B cell (primary cell): ENCODE results near the gene TEX13A. TPM values are rescaled to one million over a fixed set of nuclear protein-coding genes. Genes with fewer than 3 reads are reported as not detected.

Experiments used
- ATAC-seq: fragments of 200-7000 bp; cut with Tn5 transposase; one replicate; pipeline ENCODE4 v1.10.0; 2021; ENCODE audit warnings: low read depth, mild to moderate bottlenecking, moderate number of reproducible peaks, moderate library complexity
- CTCF ChIA-PET: fragments of 350-600 bp; sonication (Branson Sonifier 250); formaldehyde crosslinking; loops from one replicate; lab custom pipeline; 2021; ENCODE audit warnings: antibody characterized with exemption, inconsistent platforms; lab: Charles Lee
- POLR2A ChIA-PET: fragments of 350-600 bp; sonication (Branson Sonifier 250); formaldehyde crosslinking; loops from one replicate; lab custom pipeline; 2021; ENCODE audit warnings: antibody characterized with exemption; lab: Charles Lee
- DNase-seq: peaks from one replicate; pipeline ENCODE4 v3.0.0; 2013
- H2AFZ ChIP-seq: 2 replicates; pipeline ENCODE4 v1.6.1; 2012; ENCODE audit warnings: mild to moderate bottlenecking, low read depth, low read length; ENCODE audit not compliant: insufficient read depth, poor library complexity, severe bottlenecking
- H3K27ac ChIP-seq, 2 donors: 1 replicate in 1 of 2; 2 replicates in 1 of 2; pipeline ENCODE4 v1.5.1; 2012 to 2013; ENCODE audit warnings: low read length in 2 of 2, mild to moderate bottlenecking in 2 of 2, moderate library complexity in 1 of 2
- H3K27me3 ChIP-seq, 4 experiments: fragments of 200-600 bp in 1 of 4; sonication (generic) in 1 of 4; replicated peaks in 1 of 4; 1 replicate in 2 of 4; 2 replicates in 2 of 4; pipeline versions ENCODE4 v1.6.1 to v1.7.0; 2013 to 2016; ENCODE audit warnings: low read length in 3 of 4, mild to moderate bottlenecking in 2 of 4, mixed read lengths in 1 of 4, moderate library complexity in 1 of 4; ENCODE audit not compliant: insufficient read depth in 4 of 4, control insufficient read depth in 3 of 4; ENCODE audit errors: control extremely low read depth in 1 of 4
- H3K36me3 ChIP-seq, 2 experiments: replicated peaks in 1 of 2; 1 replicate in 1 of 2; 2 replicates in 1 of 2; pipeline versions ENCODE4 v1.6.1 to v1.7.1; 2013; ENCODE audit warnings: low read length in 1 of 2; ENCODE audit not compliant: insufficient read depth in 2 of 2, control insufficient read depth in 1 of 2; ENCODE audit errors: control extremely low read depth in 1 of 2, extremely low read depth in 1 of 2
- H3K4me1 ChIP-seq, 2 donors: fragments of 200-600 bp in 1 of 2; sonication (generic) in 1 of 2; 1 replicate in 1 of 2; 2 replicates in 1 of 2; pipeline versions ENCODE4 v1.5.1 to v1.6.1; 2013 to 2017; ENCODE audit warnings: low read length in 2 of 2; ENCODE audit not compliant: control insufficient read depth in 2 of 2, insufficient read depth in 2 of 2
- H3K4me2 ChIP-seq: replicated peaks from 2 replicates; pipeline ENCODE3; 2012; ENCODE audit warnings: mild to moderate bottlenecking, low read depth, low read length; ENCODE audit not compliant: poor library complexity, severe bottlenecking
- H3K4me3 ChIP-seq, 5 experiments: fragments of 200-600 bp in 1 of 5; sonication (generic) in 1 of 5; 1 replicate in 3 of 5; 2 replicates in 2 of 5; pipeline versions ENCODE4 v1.5.1 to v1.7.0; 2011 to 2016; ENCODE audit warnings: low read length in 4 of 5, mild to moderate bottlenecking in 4 of 5, low read depth in 2 of 5, control low read depth in 1 of 5, moderate library complexity in 1 of 5; ENCODE audit not compliant: insufficient read depth in 1 of 5; ENCODE audit errors: control extremely low read depth in 1 of 5, extremely low read depth in 1 of 5
- H3K79me2 ChIP-seq: fragments of 200-600 bp; sonication (generic); one replicate; pipeline ENCODE4 v1.6.0; 2016; ENCODE audit warnings: low read length; ENCODE audit not compliant: control insufficient read depth, insufficient read depth
- H3K9ac ChIP-seq: fragments of 200-600 bp; sonication (generic); 2 replicates; pipeline ENCODE4 v1.6.1; 2017; ENCODE audit warnings: mild to moderate bottlenecking, low read length, moderate library complexity
- H3K9me3 ChIP-seq, 3 donors: one replicate each; pipeline versions ENCODE4 v1.6.1 to v1.7.1; 2013; ENCODE audit warnings: low read length in 2 of 3; ENCODE audit not compliant: control insufficient read depth in 2 of 3, insufficient read depth in 1 of 3; ENCODE audit errors: control extremely low read depth in 1 of 3
- H4K20me1 ChIP-seq: 2 replicates; pipeline ENCODE4 v1.6.0; 2012; ENCODE audit warnings: mild to moderate bottlenecking, low read length; ENCODE audit not compliant: insufficient read depth, control insufficient read depth, poor library complexity, severe bottlenecking
- H3K27ac Mint-ChIP-seq: one replicate; pipeline ENCODE4 v1.8.0; 2021; ENCODE audit warnings: mixed read lengths
- H3K27me3 Mint-ChIP-seq: one replicate; pipeline ENCODE4 v1.8.0; 2021; ENCODE audit warnings: mixed read lengths
- H3K4me1 Mint-ChIP-seq: one replicate; pipeline ENCODE4 v1.8.0; 2021; ENCODE audit warnings: mixed read lengths
- H3K4me3 Mint-ChIP-seq: one replicate; pipeline ENCODE4 v1.8.0; 2021; ENCODE audit warnings: mixed read lengths
- H3K9me3 Mint-ChIP-seq: one replicate; pipeline ENCODE4 v1.8.0; 2022; ENCODE audit warnings: mixed read lengths; ENCODE audit not compliant: insufficient read depth
- CTCF ChIP-seq: fragments of 200-600 bp; IDR thresholded peaks from one replicate; pipeline ENCODE4 v1.8.0; 2022; ENCODE audit warnings: antibody characterized with exemption, mild to moderate bottlenecking
- EZH2 ChIP-seq: IDR thresholded peaks from 2 replicates; pipeline ENCODE4 v1.6.1; 2012; ENCODE audit warnings: borderline replicate concordance, low read depth, mild to moderate bottlenecking, moderate library complexity, low read length; ENCODE audit not compliant: insufficient read depth, poor library complexity, severe bottlenecking
- WGBS: methylation state at CpG from one replicate; pipeline ENCODE4 v1.1.5; 2013; ENCODE audit warnings: missing lambda C conversion rate; ENCODE audit not compliant: insufficient coverage; 5-methylcytosine and 5-hydroxymethylcytosine counted together
- intact Hi-C: fragments of 100-400 bp; cut with micrococcal nuclease; formaldehyde crosslinking; loops from one replicate; pipeline ENCODE4 v1.10.0; 2022
- polyA plus RNA-seq: library from polyadenylated mRNA; depleted of rRNA; stranded (reverse); fragments of >200 nt; gene quantifications from 2 replicates; pipeline ENCODE4 v1.2.3, GENCODE V29; 2012
- total RNA-seq, 2 donors: library from RNA; stranded (reverse); fragments of 120-200 nt in 1 of 2; gene quantifications; 1 replicate in 1 of 2; 2 replicates in 1 of 2; pipeline versions ENCODE4 v1.2.3 to v1.2.4, GENCODE V29; 2013 to 2022

TEX13A gene
- total and polyA plus RNA-seq, 2 donors (not counting 1 experiment from before 2014, with no cell fraction given), result not detected

GRCh38 chrX:105267167-105267566 is 46.7 kb upstream of the TEX13A start:
- Histone ChIP-seq H3K9ac (no peak overlapping the region), H3K9me3 (no peaks in the 10 kb centered on the region), H3K4me2 (no peak overlapping the region), H2AFZ (no peak overlapping the region), H3K4me3 (no peak overlapping the region), H3K4me1 (no peaks in the 10 kb centered on the region), H3K27me3 (no peaks in the 10 kb centered on the region), H3K36me3 (no peaks in the 10 kb centered on the region), H3K27ac (no peak overlapping the region), H4K20me1 (no peaks in the 10 kb centered on the region), H3K79me2 (no peaks in the 10 kb centered on the region)
- no peak overlapping the region for H3K4me3 Mint-ChIP-seq
- ChIA-PET POLR2A (no interaction called here), CTCF (no interaction called here)
- ATAC-seq (no peak), DNase-seq (no peak)
- no peaks in the 10 kb centered on the region for H3K9me3 Mint-ChIP-seq
- no peak for TF ChIP-seq CTCF
- TF ChIP-seq EZH2, result no peak
- intact Hi-C loops, result no loop called here
- H3K27me3 Mint-ChIP-seq, result no peaks in the 10 kb centered on the region
- no peak overlapping the region for H3K27ac Mint-ChIP-seq
- WGBS, result no CpG with 5 or more reads among the region's 2 CpGs
- no peaks in the 10 kb centered on the region for H3K4me1 Mint-ChIP-seq

GRCh38 chrX:105266456-105266855 is 46.0 kb upstream of the TEX13A start:
- H3K79me2 ChIP-seq, result no peaks in the 10 kb centered on the region
- CTCF ChIA-PET, result no interaction called here
- intact Hi-C loops, result no loop called here
- no peak overlapping the region for H3K4me3 Mint-ChIP-seq
- no peaks in the 10 kb centered on the region for H4K20me1 ChIP-seq
- H2AFZ ChIP-seq, result no peak overlapping the region
- H3K4me1 ChIP-seq, result no peaks in the 10 kb centered on the region
- H3K4me2 ChIP-seq, result no peak overlapping the region
- H3K36me3 ChIP-seq, result no peaks in the 10 kb centered on the region
- H3K9me3 Mint-ChIP-seq, result no peaks in the 10 kb centered on the region
- TF ChIP-seq CTCF, result no peak
- TF ChIP-seq EZH2, result no peak
- H3K4me3 ChIP-seq, result no peak overlapping the region
- no peak overlapping the region for H3K27ac Mint-ChIP-seq
- no peaks in the 10 kb centered on the region for H3K27me3 Mint-ChIP-seq
- H3K9ac ChIP-seq, result no peak overlapping the region
- H3K27me3 ChIP-seq, result no peaks in the 10 kb centered on the region
- H3K4me1 Mint-ChIP-seq, result no peaks in the 10 kb centered on the region
- POLR2A ChIA-PET, result no interaction called here
- H3K9me3 ChIP-seq, result no peaks in the 10 kb centered on the region
- DNase-seq, result no peak
- no peak for ATAC-seq
- H3K27ac ChIP-seq, result no peak overlapping the region
- no CpG with 5 or more reads among the region's 1 CpG for WGBS
